ENCODE measurements around the gene ZDHHC1. TPM values are rescaled to one million over a fixed set of nuclear protein-coding genes. Genes with fewer than 3 reads are reported as not detected.

ZDHHC1 gene
- 11.1 TPM for total RNA-seq

GRCh38 chr16:67415872-67416793 lies at the start of gene ZDHHC1:
Gene ZDHHC1, minus strand, starts transcription at chr16:67416477. Its CDS starts 8,702 bp downstream, at chr16:67407775.

GRCh38 chr16:67430977-67431774 lies 14.9 kb upstream of the ZDHHC1 start, which contains the start of gene HSD11B2:
Gene HSD11B2, plus strand, starts transcription at chr16:67431121. Its CDS starts 128 bp downstream, at chr16:67431249.

GRCh38 chr16:67393111-67393787 lies 23.0 kb downstream of the ZDHHC1 start, which contains the start of gene TPPP3:
Gene TPPP3, minus strand, starts transcription at chr16:67393498. Its CDS starts 2,387 bp downstream, at chr16:67391111.

Other genes starting within 250 kb of the ZDHHC1 start
- gene NOL3, start 245.9 kb downstream of the ZDHHC1 start, total RNA-seq = 12.4 TPM
- 44.2 TPM for gene MATCAP1, start 232.5 kb downstream of the ZDHHC1 start, total RNA-seq
- gene EXOC3L1, start 226.3 kb downstream of the ZDHHC1 start, total RNA-seq = 3.9 TPM
- 39.0 TPM for gene E2F4, start 224.3 kb downstream of the ZDHHC1 start, total RNA-seq
- gene ELMO3, start 217.3 kb downstream of the ZDHHC1 start, total RNA-seq = 1.4 TPM
- 26.4 TPM for gene TMEM208, start 189.3 kb downstream of the ZDHHC1 start, total RNA-seq
- 13.1 TPM for gene FHOD1, start 169.0 kb downstream of the ZDHHC1 start, total RNA-seq
- gene SLC9A5, start 167.5 kb downstream of the ZDHHC1 start, total RNA-seq = 1.0 TPM
- gene PLEKHG4, start 136.9 kb downstream of the ZDHHC1 start, total RNA-seq = 23.3 TPM
- 0.44 TPM for gene KCTD19, start 89.7 kb downstream of the ZDHHC1 start, total RNA-seq
- 1.5 TPM for gene LRRC36, start 89.7 kb downstream of the ZDHHC1 start, total RNA-seq
- gene TPPP3, start 23.0 kb downstream of the ZDHHC1 start, total RNA-seq = 52.7 TPM
- 4.3 TPM for gene HSD11B2, start 14.6 kb upstream of the ZDHHC1 start, total RNA-seq
- 136 TPM for gene ATP6V0D1, start 64.7 kb upstream of the ZDHHC1 start, total RNA-seq
- gene AGRP, start 67.1 kb upstream of the ZDHHC1 start, total RNA-seq = not detected
- 101 TPM for gene RIPOR1, start 112.4 kb upstream of the ZDHHC1 start, total RNA-seq
- gene CTCF, start 146.0 kb upstream of the ZDHHC1 start, total RNA-seq = 67.3 TPM
- gene CARMIL2, start 228.7 kb upstream of the ZDHHC1 start, total RNA-seq = 0.33 TPM
- gene ACD, start 243.8 kb upstream of the ZDHHC1 start, total RNA-seq = 25.5 TPM
- 6.8 TPM for gene PARD6A, start 244.5 kb upstream of the ZDHHC1 start, total RNA-seq

Measured in camera-type eye (tissue), 1 donor.